ENCODE results near the gene GPR152. TPM values are rescaled to one million over a fixed set of nuclear protein-coding genes. Genes with fewer than 3 reads are reported as not detected.

GPR152 gene
- total RNA-seq, 1 donor from 2014 or later = not detected

- H3K4me3 Mint-ChIP-seq = peak overlapping the region; percentile 66
- H3K27me3 Mint-ChIP-seq = no peaks in the 10 kb centered on the region
- no peak for TF ChIP-seq CTCF (conservative IDR thresholded peaks at IDR 0.05)
- peak overlapping the region; percentile 87 for H3K27ac Mint-ChIP-seq
- no peak for DNase-seq (ENCODE audit: extremely low spot score, unreplicated experiment)
- H3K4me1 Mint-ChIP-seq (ENCODE audit: unreplicated experiment) = peaks cover 8% of the 10 kb centered on the region
- no peaks in the 10 kb centered on the region for H3K36me3 Mint-ChIP-seq
- no peaks in the 10 kb centered on the region for H3K9me3 Mint-ChIP-seq
Measured at GRCh38 chr11:67422891-67423290, 29.6 kb downstream of the GPR152 start.

DNA sequence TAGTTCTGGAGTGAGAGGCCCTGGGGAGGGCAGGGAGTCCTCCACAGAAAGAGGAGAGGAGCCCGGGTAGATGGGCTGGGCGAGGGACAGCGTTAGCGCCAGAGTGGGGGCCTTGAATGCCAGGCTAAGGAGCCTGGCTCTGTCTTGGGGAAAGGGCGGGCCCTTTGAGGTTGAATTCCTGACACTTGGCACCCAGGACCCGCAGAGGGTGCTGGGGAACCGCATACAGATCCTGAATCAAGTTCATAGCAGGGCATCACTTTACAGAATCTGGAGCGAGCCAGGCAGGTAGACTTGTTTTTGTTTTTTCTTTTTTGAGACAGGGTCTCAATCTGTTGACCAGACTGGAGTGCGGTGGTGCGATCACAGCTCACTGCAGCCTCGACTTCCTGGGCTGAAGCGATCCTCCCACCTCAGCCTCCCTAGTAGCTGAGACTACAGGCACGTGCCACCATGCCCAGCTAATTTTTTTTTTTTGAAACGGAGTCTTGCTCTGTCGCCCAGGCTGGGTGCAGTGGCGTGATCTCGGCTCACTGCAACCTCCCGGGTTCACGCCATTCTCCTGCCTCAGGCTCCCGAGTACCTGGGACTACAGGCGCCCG is 31.0 kb downstream of the GPR152 start:
- Mint-ChIP-seq H3K27ac (peak overlapping the region; percentile 82), H3K4me3 (peak overlapping the region; percentile 81), H3K4me1 (ENCODE audit: unreplicated experiment) (peaks cover 8% of the 10 kb centered on the region), H3K9me3 (no peaks in the 10 kb centered on the region), H3K36me3 (no peaks in the 10 kb centered on the region), H3K27me3 (peaks cover 7% of the 10 kb centered on the region)
- DNase-seq (ENCODE audit: extremely low spot score, unreplicated experiment) = no peak
- TF ChIP-seq CTCF (conservative IDR thresholded peaks at IDR 0.05) = no peak

DNA sequence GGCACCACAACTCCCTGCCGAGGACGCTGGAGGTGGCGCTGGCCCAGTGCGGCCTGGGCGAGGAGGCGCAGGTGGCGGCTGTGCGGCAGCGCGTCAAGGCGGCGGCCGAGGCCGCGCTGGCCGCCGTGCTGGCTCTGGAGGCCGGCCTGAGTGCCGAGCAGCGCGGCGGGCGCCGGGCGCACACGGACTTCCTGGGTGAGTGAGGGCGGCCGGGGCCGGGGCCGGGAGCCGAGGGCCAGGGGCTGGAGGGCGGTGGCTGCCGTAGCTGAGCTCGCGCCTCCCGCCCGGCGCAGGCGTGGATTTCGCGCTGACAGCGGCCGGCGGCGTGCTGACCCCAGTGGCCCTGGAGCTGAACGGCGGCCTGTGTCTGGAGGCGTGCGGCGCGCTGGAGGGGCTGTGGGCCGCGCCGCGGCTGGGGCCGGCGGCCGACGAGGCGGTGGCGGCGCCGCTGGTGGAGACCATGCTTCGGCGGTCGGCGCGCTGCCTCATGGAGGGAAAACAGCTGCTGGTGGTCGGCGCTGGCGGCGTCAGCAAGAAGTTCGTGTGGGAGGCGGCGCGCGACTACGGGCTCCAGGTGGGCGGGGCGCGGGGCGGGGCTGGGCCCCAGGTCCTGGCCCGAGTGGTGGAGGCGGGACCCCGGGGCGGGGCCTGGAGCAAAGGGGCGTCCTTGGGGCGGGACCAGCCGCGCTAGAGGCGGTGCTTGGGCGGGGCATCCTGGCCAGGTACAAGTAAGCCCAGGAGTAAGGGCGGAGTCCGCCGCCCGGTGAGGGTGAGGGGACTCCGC is 31.7 kb downstream of the GPR152 start:
- H3K4me1 Mint-ChIP-seq (ENCODE audit: unreplicated experiment) = peaks cover 13% of the 10 kb centered on the region
- peak overlapping the region; percentile 82 for H3K27ac Mint-ChIP-seq
- H3K27me3 Mint-ChIP-seq = peaks cover 14% of the 10 kb centered on the region
- peak overlapping the region; percentile 81 for H3K4me3 Mint-ChIP-seq
- H3K36me3 Mint-ChIP-seq = no peaks in the 10 kb centered on the region
- peak; percentile 99 for DNase-seq (ENCODE audit: extremely low spot score, unreplicated experiment)
- peak; percentile 19 for TF ChIP-seq CTCF (conservative IDR thresholded peaks at IDR 0.05)
- no peaks in the 10 kb centered on the region for H3K9me3 Mint-ChIP-seq

DNA sequence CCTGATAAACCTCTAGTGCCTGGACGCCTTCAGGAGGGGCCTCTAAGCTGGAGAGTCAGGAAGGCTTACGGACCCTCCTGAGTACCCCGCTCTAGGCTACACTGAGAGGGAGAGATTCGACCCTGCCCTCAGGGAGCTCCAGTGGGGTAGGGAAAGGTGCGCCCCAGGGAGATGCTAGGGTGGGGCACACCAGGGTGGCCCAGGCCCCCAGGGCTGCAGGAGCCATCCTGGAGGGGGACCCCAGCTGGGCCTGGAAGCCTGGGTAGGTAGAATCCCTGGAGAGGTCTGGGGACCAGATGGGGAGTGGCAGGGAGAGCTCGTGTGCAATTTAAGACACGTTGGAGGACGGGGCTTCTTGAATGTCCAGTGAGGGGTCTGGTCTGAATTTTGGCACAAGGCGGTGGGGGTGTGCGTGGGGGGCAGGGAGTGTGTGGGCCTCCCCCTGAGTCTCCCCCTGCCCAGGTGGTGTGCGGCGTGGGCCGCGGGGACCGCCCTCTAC is 32.3 kb downstream of the GPR152 start:
- peaks cover 13% of the 10 kb centered on the region for H3K4me1 Mint-ChIP-seq (ENCODE audit: unreplicated experiment)
- no peaks in the 10 kb centered on the region for H3K9me3 Mint-ChIP-seq
- no peak overlapping the region for H3K27ac Mint-ChIP-seq
- no peak for TF ChIP-seq CTCF (conservative IDR thresholded peaks at IDR 0.05)
- peaks cover 15% of the 10 kb centered on the region for H3K27me3 Mint-ChIP-seq
- H3K4me3 Mint-ChIP-seq = peak overlapping the region; percentile 81
- no peak for DNase-seq (ENCODE audit: extremely low spot score, unreplicated experiment)
- no peaks in the 10 kb centered on the region for H3K36me3 Mint-ChIP-seq

DNA sequence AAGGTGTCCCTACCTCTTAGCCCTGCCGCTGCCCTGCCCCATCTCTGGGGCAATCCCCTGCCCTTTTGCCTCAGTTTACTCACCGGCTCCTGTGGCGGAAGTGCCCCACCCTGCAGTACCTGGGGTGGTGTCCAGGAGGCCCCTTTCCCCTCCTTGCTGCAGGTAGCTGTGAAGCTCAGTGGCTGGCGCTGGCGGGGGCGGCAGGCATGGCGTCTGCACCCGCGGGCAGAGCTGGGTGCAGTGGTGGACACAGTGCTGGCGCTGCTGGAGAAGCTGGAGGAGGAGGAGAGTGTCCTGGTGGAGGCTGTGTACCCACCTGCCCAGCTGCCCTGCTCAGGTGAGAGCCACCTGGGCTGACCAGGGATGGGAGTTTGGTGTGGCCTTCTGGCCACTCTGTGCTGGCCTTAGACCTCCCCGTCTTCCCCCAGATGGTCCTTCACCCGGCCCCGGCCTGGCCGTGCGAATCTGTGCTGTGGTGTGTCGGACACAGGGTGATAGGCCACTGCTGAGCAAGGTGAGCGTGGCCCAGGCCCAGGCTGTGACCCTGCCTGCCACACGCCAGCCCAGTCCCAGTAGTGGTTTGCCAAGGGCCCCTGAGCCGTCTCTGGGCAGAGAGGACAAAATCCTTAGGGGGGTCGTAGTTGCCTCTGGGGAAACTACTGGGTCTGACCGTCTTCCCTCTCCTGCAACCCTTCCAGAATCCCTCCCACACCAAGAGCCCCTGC is 33.0 kb downstream of the GPR152 start:
- Mint-ChIP-seq H3K9me3 (no peaks in the 10 kb centered on the region), H3K4me1 (ENCODE audit: unreplicated experiment) (peaks cover 13% of the 10 kb centered on the region), H3K4me3 (peak overlapping the region; percentile 81), H3K27ac (no peak overlapping the region), H3K36me3 (no peaks in the 10 kb centered on the region), H3K27me3 (peaks cover 20% of the 10 kb centered on the region)
- no peak for DNase-seq (ENCODE audit: extremely low spot score, unreplicated experiment)
- TF ChIP-seq CTCF (conservative IDR thresholded peaks at IDR 0.05) = no peak

Measured in type B pancreatic cell (in vitro differentiated cells).